Measurements from ENCODE around the gene DNMT1. TPM values are rescaled to one million over a fixed set of nuclear protein-coding genes. Genes with fewer than 3 reads are reported as not detected.

Gene DNMT1
- total RNA-seq, 1 donor from 2014 or later, result 14.9 TPM

Other genes starting within 250 kb of the DNMT1 start
- gene COL5A3, start 184.4 kb downstream of the DNMT1 start, total RNA-seq, result under 0.01 TPM in 2 replicates
- gene RDH8, start 181.5 kb downstream of the DNMT1 start, total RNA-seq, result not detected in 2 replicates
- gene SHFL, start 108.6 kb downstream of the DNMT1 start, total RNA-seq, result 12.9 and 20.4 TPM in 2 replicates
- 0.20 and 0.22 TPM in 2 replicates for gene ANGPTL6, start 92.3 kb downstream of the DNMT1 start, total RNA-seq
- 12.6 and 23.0 TPM in 2 replicates for gene PPAN, start 88.6 kb downstream of the DNMT1 start, total RNA-seq
- gene P2RY11, start 83.3 kb downstream of the DNMT1 start, total RNA-seq, result 1.1 and 1.8 TPM in 2 replicates
- gene EIF3G, start 75.1 kb downstream of the DNMT1 start, total RNA-seq, result 228 and 274 TPM in 2 replicates
- 0.20 and 0.44 TPM in 2 replicates for gene S1PR2, start 36.4 kb upstream of the DNMT1 start, total RNA-seq
- gene MRPL4, start 57.3 kb upstream of the DNMT1 start, total RNA-seq, result 12.9 and 13.5 TPM in 2 replicates
- 8.3 and 8.5 TPM in 2 replicates for gene ICAM1, start 76.2 kb upstream of the DNMT1 start, total RNA-seq
- gene ICAM4, start 92.0 kb upstream of the DNMT1 start, total RNA-seq, result 0.22 TPM in 1 of 2 replicates, not detected in the other
- under 0.01 TPM in 1 of 2 replicates, not detected in the other for gene ICAM5, start 95.0 kb upstream of the DNMT1 start, total RNA-seq
- gene ZGLP1, start 114.9 kb upstream of the DNMT1 start, total RNA-seq, result 0.22 and 0.40 TPM in 2 replicates
- gene FDX2, start 121.1 kb upstream of the DNMT1 start, total RNA-seq, result 6.8 and 13.9 TPM in 2 replicates
- gene RAVER1, start 138.6 kb upstream of the DNMT1 start, total RNA-seq, result 5.4 and 6.2 TPM in 2 replicates
- 7.8 and 8.7 TPM in 2 replicates for gene ICAM3, start 144.7 kb upstream of the DNMT1 start, total RNA-seq
- 41.2 and 74.0 TPM in 2 replicates for gene TYK2, start 185.6 kb upstream of the DNMT1 start, total RNA-seq
- 198 and 235 TPM in 2 replicates for gene CDC37, start 208.6 kb upstream of the DNMT1 start, total RNA-seq
- 1.3 and 1.8 TPM in 2 replicates for gene PDE4A, start 225.6 kb upstream of the DNMT1 start, total RNA-seq